Peyer's patch (tissue), 4 donors: ENCODE results near the gene SYTL1.

Source experiments
- CTCF ChIP-seq, 6 experiments: fragments of 450-650 bp in 4 of 6; fragments of 200-600 bp in 2 of 6; sonication (generic) in 1 of 6; IDR thresholded peaks; one replicate each; pipeline ENCODE4 v1.5.1; 2017 to 2019; ENCODE audit warnings: antibody characterized with exemption in 6 of 6, mild to moderate bottlenecking in 3 of 6, moderate library complexity in 1 of 6
- POLR2A ChIP-seq, 2 donors: fragments of 450-650 bp; IDR thresholded peaks; one replicate each; pipeline ENCODE4 v1.5.1; 2017; ENCODE audit warnings: antibody characterized with exemption in 2 of 2, mild to moderate bottlenecking in 2 of 2, moderate library complexity in 2 of 2

DNA sequence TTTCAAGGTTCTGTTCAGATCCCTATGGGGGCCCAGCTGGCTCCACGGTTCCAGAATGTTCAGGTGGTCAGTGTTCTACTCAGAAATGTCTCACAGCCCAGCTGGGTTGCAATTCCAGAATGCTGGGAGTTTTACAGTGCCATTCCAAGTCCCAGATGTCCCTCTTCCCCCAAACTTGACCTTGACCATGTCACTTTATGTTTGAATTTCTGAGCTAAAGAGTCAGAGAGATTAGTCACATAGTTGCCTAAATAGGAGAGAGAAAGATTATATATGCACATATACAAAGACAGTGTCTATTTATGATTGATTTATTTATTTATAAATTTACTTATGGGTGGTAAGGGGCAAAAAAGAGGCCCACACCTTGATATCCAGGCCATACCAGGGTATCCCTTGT, 53.1 kb downstream of the SYTL1 start:
- TF ChIP-seq CTCF (IDR thresholded peaks at IDR 0.05) (no peak), POLR2A (IDR thresholded peaks at IDR 0.05) (no peak)
